ENCODE measurements around the gene GPRC5C. TPM values are rescaled to one million over a fixed set of nuclear protein-coding genes. Genes with fewer than 3 reads are reported as not detected.

Gene GPRC5C
- polyA plus RNA-seq, 2 of the 4 experiments (the other 2 are of a cell fraction): 36.5 to 49.2 TPM

DNA sequence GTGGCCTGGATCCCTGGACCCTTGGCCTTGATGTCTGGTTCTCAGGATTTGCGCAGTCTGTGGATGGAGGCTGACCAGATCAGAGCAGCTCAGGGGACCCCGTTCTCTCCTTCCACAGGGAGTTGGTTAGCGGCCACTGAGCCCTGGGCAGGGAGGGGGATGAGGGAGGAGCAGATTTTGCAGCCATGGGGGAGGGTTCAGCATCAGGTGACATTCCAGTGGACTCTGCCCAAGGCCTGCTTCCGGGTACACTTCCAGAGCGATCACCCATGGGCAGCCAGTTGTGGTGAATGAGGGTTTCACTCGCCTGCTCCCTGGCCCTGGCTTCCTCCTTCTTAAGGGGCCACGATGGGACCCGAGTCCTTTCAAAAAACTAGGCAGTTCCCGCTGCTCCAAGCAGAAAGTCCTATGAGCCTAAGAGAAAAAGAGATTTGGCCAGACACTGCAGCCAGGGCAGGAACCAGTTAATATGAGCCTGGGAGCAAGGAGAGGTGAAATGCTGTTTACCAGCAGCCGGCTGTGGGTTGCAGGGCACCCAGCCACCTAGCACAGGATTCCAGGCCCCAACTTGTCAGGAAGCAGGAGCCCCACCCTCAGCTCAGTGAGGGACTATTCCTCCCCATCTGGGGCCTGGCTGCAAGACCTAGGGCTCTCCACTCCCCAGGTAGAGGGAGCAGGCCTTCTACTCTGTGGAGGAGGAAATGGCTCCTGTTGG is 4.7 kb upstream of the GPRC5C start:
- TF ChIP-seq ESRRA (IDR thresholded peaks at IDR 0.05; ENCODE audit: borderline replicate concordance, low read length) (no peak), RFX5 (IDR thresholded peaks at IDR 0.05) (no peak), HOXA7 (CRISPR knock-in tag; IDR thresholded peaks at IDR 0.05) (no peak), CHD2 (IDR thresholded peaks at IDR 0.05; ENCODE audit: low read length, partially characterized antibody) (no peak), TFCP2L1 (CRISPR knock-in tag; IDR thresholded peaks at IDR 0.05) (no peak), PHF8 (IDR thresholded peaks at IDR 0.05; ENCODE audit: borderline replicate concordance, low read depth) (no peak), NR3C1 (IDR thresholded peaks at IDR 0.05) (no peak), HDAC2 (IDR thresholded peaks at IDR 0.05) (no peak), JUNB (IDR thresholded peaks at IDR 0.05) (no peak)
- Histone ChIP-seq H3K4me2 (peak overlapping the region; percentile 50), H3K27ac (peak overlapping the region; percentile 60 to 95), H3K9me3 (no peaks in the 10 kb centered on the region), H3K4me3 (no peak overlapping the region), H3K4me1 (peaks cover 28% of the 10 kb centered on the region)
- ChIA-PET CTCF (interaction anchor here (1.1 to 2.0 kb wide), 5 partner anchors 10 to 60 kb away, joined by 3 to 6 read pairs (median 4); partner anchors contain the start of gene GPR142), POLR2A (no interaction called here)
- no peak for FAIRE-seq
- DNase-seq (ENCODE audit: low read depth in 1 of 2, low spot score in 1 of 2): no peak
- WGBS (ENCODE audit: missing lambda C conversion rate): 72% methylated on average over 10 of the region's 10 CpGs
- ATAC-seq: no peak

DNA sequence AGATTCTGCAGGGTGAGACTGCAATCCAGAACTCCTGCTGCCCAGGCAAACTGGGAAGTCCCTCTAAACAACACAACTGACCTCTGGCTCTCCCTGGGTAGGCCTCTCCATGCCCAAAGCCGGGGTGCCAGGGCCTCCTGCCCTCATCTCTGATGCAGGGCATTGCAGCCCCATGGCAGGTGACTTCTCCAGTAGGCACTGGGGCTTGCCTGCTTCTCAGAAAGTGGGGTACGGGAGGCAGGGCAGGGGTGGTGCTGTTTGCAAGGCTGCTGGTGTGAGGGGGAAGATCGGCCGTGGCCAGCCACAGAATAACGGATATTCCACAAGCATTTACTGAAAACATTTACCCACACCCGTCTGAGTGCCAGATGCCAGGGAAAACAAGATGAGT is 4.1 kb upstream of the GPRC5C start:
- POLR2A ChIA-PET: interaction anchor here (1.2 kb wide), 1 partner anchor 11 kb away, joined by 3 read pairs; no protein-coding TSS in a partner anchor
- Histone ChIP-seq H3K4me1 (peaks cover 30% of the 10 kb centered on the region), H3K27ac (peak overlapping the region; percentile 60 to 95), H3K4me2 (peak overlapping the region; percentile 50), H3K4me3 (no peak overlapping the region), H3K9me3 (no peaks in the 10 kb centered on the region)
- ATAC-seq (no peak), DNase-seq (ENCODE audit: low read depth in 1 of 2, low spot score in 1 of 2) (no peak), FAIRE-seq (no peak)
- TF ChIP-seq PHF8 (IDR thresholded peaks at IDR 0.05; ENCODE audit: borderline replicate concordance, low read depth): no peak
- no peak for TF ChIP-seq RFX5 (IDR thresholded peaks at IDR 0.05)
- TF ChIP-seq, protein P1, sequence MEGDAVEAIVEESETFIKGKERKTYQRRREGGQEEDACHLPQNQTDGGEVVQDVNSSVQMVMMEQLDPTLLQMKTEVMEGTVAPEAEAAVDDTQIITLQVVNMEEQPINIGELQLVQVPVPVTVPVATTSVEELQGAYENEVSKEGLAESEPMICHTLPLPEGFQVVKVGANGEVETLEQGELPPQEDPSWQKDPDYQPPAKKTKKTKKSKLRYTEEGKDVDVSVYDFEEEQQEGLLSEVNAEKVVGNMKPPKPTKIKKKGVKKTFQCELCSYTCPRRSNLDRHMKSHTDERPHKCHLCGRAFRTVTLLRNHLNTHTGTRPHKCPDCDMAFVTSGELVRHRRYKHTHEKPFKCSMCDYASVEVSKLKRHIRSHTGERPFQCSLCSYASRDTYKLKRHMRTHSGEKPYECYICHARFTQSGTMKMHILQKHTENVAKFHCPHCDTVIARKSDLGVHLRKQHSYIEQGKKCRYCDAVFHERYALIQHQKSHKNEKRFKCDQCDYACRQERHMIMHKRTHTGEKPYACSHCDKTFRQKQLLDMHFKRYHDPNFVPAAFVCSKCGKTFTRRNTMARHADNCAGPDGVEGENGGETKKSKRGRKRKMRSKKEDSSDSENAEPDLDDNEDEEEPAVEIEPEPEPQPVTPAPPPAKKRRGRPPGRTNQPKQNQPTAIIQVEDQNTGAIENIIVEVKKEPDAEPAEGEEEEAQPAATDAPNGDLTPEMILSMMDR (IDR thresholded peaks at IDR 0.05): no peak
- no peak for TF ChIP-seq NFE2L2 (conservative IDR thresholded peaks at IDR 0.05; ENCODE audit: low read length)
- no peak for TF ChIP-seq BHLHE40 (IDR thresholded peaks at IDR 0.05; ENCODE audit: low read depth, low read length)
- no peak for TF ChIP-seq CEBPB (IDR thresholded peaks at IDR 0.05)
- CTCF ChIA-PET: interaction anchor here (1.3 to 3.5 kb wide), 6 partner anchors 8 to 60 kb away, joined by 3 to 39 read pairs (median 5); partner anchors contain the start of gene GPR142
- 77% methylated on average over 6 of the region's 6 CpGs for WGBS (ENCODE audit: missing lambda C conversion rate)

DNA sequence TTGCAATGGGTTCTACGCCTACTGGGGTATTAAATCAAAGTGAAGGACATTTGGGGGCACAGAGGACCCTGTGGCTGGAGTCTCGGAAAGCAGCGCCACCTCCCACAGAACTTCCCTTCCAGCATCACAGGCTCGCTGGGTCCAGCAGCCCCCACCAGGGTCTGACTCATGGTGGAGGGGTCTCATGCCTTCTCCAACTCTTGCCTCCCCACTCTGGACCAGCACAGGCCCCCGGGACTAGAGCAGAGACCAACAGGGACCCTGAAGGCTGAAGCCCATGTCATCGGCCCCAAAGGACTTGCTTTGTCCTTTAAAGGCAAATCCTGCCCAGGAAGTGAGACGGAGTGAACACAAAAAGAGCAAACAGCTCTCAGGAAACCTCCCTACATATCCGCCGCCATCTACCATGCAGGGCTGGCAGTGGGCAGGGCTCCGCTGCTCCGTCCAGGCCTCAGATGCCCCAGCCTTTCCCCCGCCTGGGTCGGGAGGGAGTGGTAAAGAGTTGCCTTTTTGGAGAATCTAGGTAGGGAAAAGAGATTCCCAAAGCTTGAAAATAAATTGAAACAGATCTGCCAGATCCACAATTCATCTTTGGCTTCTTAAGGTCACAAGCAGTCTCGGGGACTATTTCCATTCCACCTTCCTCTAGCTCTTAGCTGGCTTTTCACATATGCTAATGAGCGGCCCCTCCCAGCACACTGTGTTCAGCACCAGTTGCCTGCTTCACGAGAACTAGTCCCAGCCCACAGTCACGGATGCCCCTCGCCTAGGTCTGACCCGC is 2.1 kb upstream of the GPRC5C start:
- POLR2A ChIA-PET: interaction anchor here (1.1 to 2.1 kb wide), 13 partner anchors 10 to 226 kb away, joined by 3 to 20 read pairs (median 5); no protein-coding TSS in a partner anchor
- peaks cover 42% of the 10 kb centered on the region for H3K4me1 ChIP-seq
- 68% methylated on average over 19 of the region's 19 CpGs for WGBS (ENCODE audit: missing lambda C conversion rate)

More for the DNA sequence above, 2.1 kb upstream of the GPRC5C start:
- CTCF ChIA-PET: interaction anchor here (0.8 to 3.8 kb wide), 13 partner anchors 9 to 69 kb away, joined by 3 to 39 read pairs (median 4); no protein-coding TSS in a partner anchor
- no peak for FAIRE-seq
- Histone ChIP-seq H3K27ac (peak overlapping the region; percentile 95 to 99), H3K9me3 (no peaks in the 10 kb centered on the region), H3K4me3 (peak overlapping the region; percentile 78), H3K4me2 (peak overlapping the region; percentile 91)
- TF ChIP-seq HOXA7 (CRISPR knock-in tag; IDR thresholded peaks at IDR 0.05) (no peak), RAD21 (conservative IDR thresholded peaks at IDR 0.05 in 1 of 2, IDR thresholded peaks at IDR 0.05 in 1 of 2) (no peak), RNF2 (IDR thresholded peaks at IDR 0.05; ENCODE audit: borderline replicate concordance, low read depth) (no peak), FOXS1 (CRISPR knock-in tag; IDR thresholded peaks at IDR 0.05) (no peak), MAZ (IDR thresholded peaks at IDR 0.05; ENCODE audit: borderline replicate concordance, low read depth, low read length) (no peak), EP300 (IDR thresholded peaks at IDR 0.05) (no peak), NPAS2 (CRISPR knock-in tag; IDR thresholded peaks at IDR 0.05; ENCODE audit: borderline replicate concordance) (no peak), ZC3H11A (IDR thresholded peaks at IDR 0.05) (no peak), POLR2AphosphoS2 (conservative IDR thresholded peaks at IDR 0.05; ENCODE audit: low read length) (no peak), ZFP36 (IDR thresholded peaks at IDR 0.05; ENCODE audit: borderline replicate concordance, partially characterized antibody) (no peak), SREBF2 (IDR thresholded peaks at IDR 0.05) (no peak), POLR2A (IDR thresholded peaks at IDR 0.05; ENCODE audit: low read length) (no peak), EHF (CRISPR knock-in tag; IDR thresholded peaks at IDR 0.05) (no peak)
- TF ChIP-seq, protein P2, sequence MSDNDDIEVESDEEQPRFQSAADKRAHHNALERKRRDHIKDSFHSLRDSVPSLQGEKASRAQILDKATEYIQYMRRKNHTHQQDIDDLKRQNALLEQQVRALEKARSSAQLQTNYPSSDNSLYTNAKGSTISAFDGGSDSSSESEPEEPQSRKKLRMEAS (IDR thresholded peaks at IDR 0.05): no peak
- ATAC-seq: peak; percentile 6 to 37
- no peak for DNase-seq (ENCODE audit: low read depth in 1 of 2, low spot score in 1 of 2)
